IMR-90 (cell line): ENCODE measurements around the gene CARS2.

Experiments used
- BHLHE40 ChIP-seq: fragments of 150-350 bp; IDR thresholded peaks from 2 replicates; pipeline ENCODE4 v1.6.1; 2016; ENCODE audit warnings: mild to moderate bottlenecking, low read depth, low read length
- CEBPB ChIP-seq: IDR thresholded peaks from 2 replicates; pipeline ENCODE4 v1.6.1; 2012; ENCODE audit warnings: low read depth, low read length, improper control_type of control experiment
- CTCF ChIP-seq: conservative IDR thresholded peaks from 2 replicates; pipeline ENCODE4 v1.5.1; 2012; ENCODE audit warnings: mild to moderate bottlenecking, low read depth, low read length, improper control_type of control experiment
- ELK1 ChIP-seq: fragments of 150-350 bp; IDR thresholded peaks from 2 replicates; pipeline ENCODE4 v1.6.1; 2016; ENCODE audit warnings: low read depth, mild to moderate bottlenecking, low read length, moderate library complexity, borderline replicate concordance
- MAFK ChIP-seq: IDR thresholded peaks from 2 replicates; pipeline ENCODE4 v1.6.1; 2012; ENCODE audit warnings: low read depth, low read length, improper control_type of control experiment
- MAZ ChIP-seq: IDR thresholded peaks from 2 replicates; pipeline ENCODE4 v1.6.1; 2012; ENCODE audit warnings: low read depth, mild to moderate bottlenecking, low read length, improper control_type of control experiment, moderate library complexity, borderline replicate concordance
- MXI1 ChIP-seq: IDR thresholded peaks from 2 replicates; pipeline ENCODE4 v1.6.1; 2012; ENCODE audit warnings: low read depth, mild to moderate bottlenecking, low read length, moderate library complexity, borderline replicate concordance
- NFE2L2 ChIP-seq: fragments of 150-350 bp; IDR thresholded peaks from 2 replicates; pipeline ENCODE4 v1.6.1; 2016; ENCODE audit warnings: low read depth, mild to moderate bottlenecking, low read length
- POLR2A ChIP-seq: IDR thresholded peaks from 2 replicates; pipeline ENCODE4 v1.6.1; 2012; ENCODE audit warnings: mild to moderate bottlenecking, low read depth, low read length
- RAD21 ChIP-seq: IDR thresholded peaks from 2 replicates; pipeline ENCODE4 v1.6.1; 2012; ENCODE audit warnings: low read length, improper control_type of control experiment
- RCOR1 ChIP-seq: IDR thresholded peaks from 2 replicates; pipeline ENCODE4 v1.6.1; 2012; ENCODE audit warnings: mild to moderate bottlenecking, low read length, improper control_type of control experiment; ENCODE audit not compliant: insufficient replicate concordance
- RFX5 ChIP-seq: IDR thresholded peaks from 2 replicates; pipeline ENCODE4 v1.8.0; 2012; ENCODE audit warnings: low read depth, mild to moderate bottlenecking, low read length, moderate library complexity
- SMC3 ChIP-seq: fragments of 150-350 bp; IDR thresholded peaks from 2 replicates; pipeline ENCODE4 v1.6.1; 2016; ENCODE audit warnings: low read depth, mild to moderate bottlenecking, antibody characterized with exemption, low read length, moderate library complexity
- TF ChIP-seq, protein P1 (sequence below): fragments of 150-350 bp; IDR thresholded peaks from 2 replicates; pipeline ENCODE4 v1.6.1; 2017; ENCODE audit warnings: mild to moderate bottlenecking, antibody characterized with exemption, low read length, low read depth

GRCh38 chr13:110746438-110746837, 40.5 kb upstream of the CARS2 start:
- TF ChIP-seq MAZ = no peak
- TF ChIP-seq POLR2A = no peak
- TF ChIP-seq CTCF = no peak
- TF ChIP-seq BHLHE40 = no peak
- TF ChIP-seq CEBPB = no peak
- TF ChIP-seq RAD21 = no peak
- no peak for TF ChIP-seq RCOR1
- TF ChIP-seq NFE2L2 = no peak
- TF ChIP-seq MXI1 = no peak
- no peak for TF ChIP-seq ELK1
- TF ChIP-seq SMC3 = no peak
- TF ChIP-seq, protein P1, sequence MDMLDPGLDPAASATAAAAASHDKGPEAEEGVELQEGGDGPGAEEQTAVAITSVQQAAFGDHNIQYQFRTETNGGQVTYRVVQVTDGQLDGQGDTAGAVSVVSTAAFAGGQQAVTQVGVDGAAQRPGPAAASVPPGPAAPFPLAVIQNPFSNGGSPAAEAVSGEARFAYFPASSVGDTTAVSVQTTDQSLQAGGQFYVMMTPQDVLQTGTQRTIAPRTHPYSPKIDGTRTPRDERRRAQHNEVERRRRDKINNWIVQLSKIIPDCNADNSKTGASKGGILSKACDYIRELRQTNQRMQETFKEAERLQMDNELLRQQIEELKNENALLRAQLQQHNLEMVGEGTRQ = no peak
- TF ChIP-seq RFX5 = no peak
- TF ChIP-seq MAFK = no peak
